Neural progenitor cell (in vitro differentiated cells): Measurements from ENCODE around the gene CXCL14. TPM values are rescaled to one million over a fixed set of nuclear protein-coding genes. Genes with fewer than 3 reads are reported as not detected.

Experiments
- DNase-seq: peaks from one replicate; pipeline ENCODE4 v3.0.0-alpha.2; 2016; ENCODE audit warnings: low spot score
- H2AFZ ChIP-seq: fragments of 200-600 bp; sonication (generic); replicated peaks from 2 replicates; pipeline ENCODE4 v1.6.1; 2016; ENCODE audit warnings: antibody characterized with exemption
- H3F3A ChIP-seq: fragments of 200-600 bp; sonication (generic); 2 replicates; pipeline ENCODE4 v1.6.1; 2016; ENCODE audit warnings: antibody characterized with exemption, low read depth
- H3K27ac ChIP-seq: fragments of 200-600 bp; sonication (generic); 2 replicates; pipeline ENCODE4 v1.5.1; 2016; ENCODE audit warnings: mild to moderate bottlenecking
- H3K27me3 ChIP-seq: fragments of 200-600 bp; sonication (generic); 2 replicates; pipeline ENCODE4 v1.6.1; 2016; ENCODE audit warnings: mild to moderate bottlenecking, moderate library complexity
- H3K36me3 ChIP-seq: fragments of 200-600 bp; sonication (generic); 2 replicates; pipeline ENCODE4 v1.5.1; 2016
- H3K4me1 ChIP-seq: fragments of 200-600 bp; sonication (generic); 2 replicates; pipeline ENCODE4 v1.6.1; 2016; ENCODE audit warnings: mixed run types
- H3K4me2 ChIP-seq: fragments of 200-600 bp; sonication (generic); 2 replicates; pipeline ENCODE4 v1.6.1; 2016
- H3K4me3 ChIP-seq: fragments of 200-600 bp; sonication (generic); 2 replicates; pipeline ENCODE4 v1.5.1; 2016
- H3K79me2 ChIP-seq: fragments of 200-600 bp; sonication (generic); 2 replicates; pipeline ENCODE4 v1.6.1; 2016; ENCODE audit warnings: low read depth
- H3K9ac ChIP-seq: fragments of 200-600 bp; sonication (generic); 2 replicates; pipeline ENCODE4 v1.6.1; 2016
- H3K9me3 ChIP-seq: fragments of 200-600 bp; sonication (generic); 2 replicates; pipeline ENCODE4 v1.5.1; 2016; ENCODE audit warnings: low read depth
- H4K20me1 ChIP-seq: fragments of 200-600 bp; sonication (generic); 2 replicates; pipeline ENCODE4 v1.6.1; 2016; ENCODE audit warnings: low read depth
- H3K27ac Mint-ChIP-seq: 3 replicates; pipeline ENCODE4 v1.8.0; 2021; ENCODE audit warnings: mixed read lengths
- H3K27me3 Mint-ChIP-seq: 2 replicates; pipeline ENCODE4 v1.8.0; 2022; ENCODE audit warnings: low read depth, mild to moderate bottlenecking, inconsistent platforms, moderate library complexity, mixed read lengths; ENCODE audit not compliant: insufficient read depth
- H3K36me3 Mint-ChIP-seq: 3 replicates; pipeline ENCODE4 v1.8.0; 2021; ENCODE audit warnings: mixed read lengths
- H3K4me1 Mint-ChIP-seq: 3 replicates; pipeline ENCODE4 v1.8.0; 2021; ENCODE audit warnings: mixed read lengths
- H3K4me3 Mint-ChIP-seq: 3 replicates; pipeline ENCODE4 v1.8.0; 2021; ENCODE audit warnings: mild to moderate bottlenecking, moderate library complexity, mixed read lengths
- H3K9me3 Mint-ChIP-seq: 3 replicates; pipeline ENCODE4 v1.8.0; 2020; ENCODE audit warnings: mixed read lengths
- CTCF ChIP-seq: fragments of 200-600 bp; sonication (generic); IDR thresholded peaks from 2 replicates; pipeline ENCODE4 v1.5.1; 2017; ENCODE audit warnings: antibody characterized with exemption, mild to moderate bottlenecking
- EZH2 ChIP-seq: fragments of 200-600 bp; sonication (generic); IDR thresholded peaks from 2 replicates; pipeline ENCODE4 v1.6.1; 2017; ENCODE audit warnings: antibody characterized with exemption, mild to moderate bottlenecking, moderate library complexity
- EZH2phosphoT487 ChIP-seq: fragments of 200-600 bp; sonication (generic); IDR thresholded peaks from 2 replicates; pipeline ENCODE4 v1.6.1; 2017; ENCODE audit warnings: antibody characterized with exemption
- total RNA-seq: library from RNA; depleted of rRNA; stranded (reverse); fragments of >200 nt; gene quantifications from 2 replicates; pipeline ENCODE4 v1.2.3, GENCODE V29; 2015; ENCODE audit warnings: low replicate concordance

CXCL14 gene
- total RNA-seq, 1 donor from 2014 or later, result 0.45 TPM

- Mint-ChIP-seq H3K4me1 (peaks cover 34% of the 10 kb centered on the region), H3K4me3 (peak overlapping the region; percentile 76), H3K27ac (no peak overlapping the region), H3K9me3 (peaks cover 25% of the 10 kb centered on the region), H3K36me3 (peaks cover 2% of the 10 kb centered on the region), H3K27me3 (peaks cover 88% of the 10 kb centered on the region)
- Histone ChIP-seq H3F3A (peaks cover 28% of the 10 kb centered on the region), H3K79me2 (no peaks in the 10 kb centered on the region), H3K4me2 (peak overlapping the region; percentile 51), H3K9me3 (no peaks in the 10 kb centered on the region), H3K4me3 (peak overlapping the region; percentile 1), H3K36me3 (no peaks in the 10 kb centered on the region), H3K27me3 (peaks cover 100% of the 10 kb centered on the region), H4K20me1 (peaks cover 75% of the 10 kb centered on the region), H2AFZ (no peak overlapping the region), H3K27ac (no peak overlapping the region), H3K9ac (no peak overlapping the region), H3K4me1 (peaks cover 16% of the 10 kb centered on the region)
- TF ChIP-seq CTCF (no peak), EZH2phosphoT487 (peak; percentile 71), EZH2 (peak; percentile 95)
- DNase-seq, result no peak
Observed at GRCh38 chr5:135535420-135535819, 43.4 kb downstream of the CXCL14 start.

- peaks cover 30% of the 10 kb centered on the region for H3K9me3 Mint-ChIP-seq
- Histone ChIP-seq H3K79me2 (no peaks in the 10 kb centered on the region), H3K27me3 (peaks cover 100% of the 10 kb centered on the region), H3F3A (peaks cover 28% of the 10 kb centered on the region), H3K27ac (no peak overlapping the region), H3K9ac (no peak overlapping the region), H3K4me1 (peaks cover 16% of the 10 kb centered on the region), H3K9me3 (no peaks in the 10 kb centered on the region), H3K4me3 (peak overlapping the region; percentile 1), H3K36me3 (no peaks in the 10 kb centered on the region), H2AFZ (no peak overlapping the region), H3K4me2 (peak overlapping the region; percentile 51), H4K20me1 (peaks cover 69% of the 10 kb centered on the region)
- peaks cover 2% of the 10 kb centered on the region for H3K36me3 Mint-ChIP-seq
- peak overlapping the region; percentile 33 for H3K27ac Mint-ChIP-seq
- peaks cover 88% of the 10 kb centered on the region for H3K27me3 Mint-ChIP-seq
- DNase-seq, result peak; percentile 83
- peak overlapping the region; percentile 79 for H3K4me3 Mint-ChIP-seq
- H3K4me1 Mint-ChIP-seq, result peaks cover 34% of the 10 kb centered on the region
- TF ChIP-seq EZH2phosphoT487 (peak; percentile 46), EZH2 (peak; percentile 79), CTCF (peak; percentile 52)
Observed at GRCh38 chr5:135534609-135535419, 44.0 kb downstream of the CXCL14 start.

GRCh38 chr5:135533794-135534193, 45.0 kb downstream of the CXCL14 start:
- Mint-ChIP-seq H3K9me3 (peaks cover 30% of the 10 kb centered on the region), H3K36me3 (no peaks in the 10 kb centered on the region), H3K4me1 (peaks cover 34% of the 10 kb centered on the region), H3K27me3 (peaks cover 86% of the 10 kb centered on the region), H3K4me3 (peak overlapping the region; percentile 73), H3K27ac (no peak overlapping the region)
- H3K27me3 ChIP-seq, result peaks cover 100% of the 10 kb centered on the region
- peaks cover 61% of the 10 kb centered on the region for H4K20me1 ChIP-seq
- H3F3A ChIP-seq, result peaks cover 28% of the 10 kb centered on the region
- peak; percentile 57 for DNase-seq
- no peaks in the 10 kb centered on the region for H3K36me3 ChIP-seq
- no peaks in the 10 kb centered on the region for H3K79me2 ChIP-seq
- TF ChIP-seq CTCF, result no peak
- no peak for TF ChIP-seq EZH2
- TF ChIP-seq EZH2phosphoT487, result no peak
- H2AFZ ChIP-seq, result no peak overlapping the region
- peak overlapping the region; percentile 51 for H3K4me2 ChIP-seq
- no peak overlapping the region for H3K9ac ChIP-seq
- H3K9me3 ChIP-seq, result no peaks in the 10 kb centered on the region
- no peak overlapping the region for H3K27ac ChIP-seq
- peaks cover 16% of the 10 kb centered on the region for H3K4me1 ChIP-seq
- no peak overlapping the region for H3K4me3 ChIP-seq
